Bronchial epithelial cell (primary cell): ENCODE data around the gene USH2A. TPM values are rescaled to one million over a fixed set of nuclear protein-coding genes. Genes with fewer than 3 reads are reported as not detected.

Source experiments
- DNase-seq: peaks from one replicate; pipeline ENCODE4 v3.0.0-alpha.2; 2010; ENCODE audit warnings: low read depth
- FAIRE-seq: peaks from 2 replicates; lab custom pipeline; 2011; peaks lifted over from hg19 to GRCh38; lab: Jason Lieb, UNC
- H3K27me3 ChIP-seq: 2 replicates; pipeline ENCODE4 v1.5.1; 2011; ENCODE audit warnings: low read length; ENCODE audit not compliant: control insufficient read depth, insufficient read depth
- H3K36me3 ChIP-seq: 2 replicates; pipeline ENCODE4 v1.5.1; 2011; ENCODE audit warnings: low read length; ENCODE audit not compliant: control insufficient read depth, insufficient read depth
- H3K4me3 ChIP-seq: 2 replicates; pipeline ENCODE4 v1.5.1; 2011; ENCODE audit warnings: mild to moderate bottlenecking, low read depth, low read length, control low read depth
- total RNA-seq: library from RNA; depleted of rRNA; stranded (reverse); fragments of >200 nt; gene quantifications from 2 replicates; pipeline ENCODE4 v1.2.1, GENCODE V29; 2014
- TF ChIP-seq, protein P1 (sequence below): IDR thresholded peaks from 2 replicates; pipeline ENCODE4 v1.5.1; 2011; ENCODE audit warnings: mild to moderate bottlenecking, moderate library complexity, low read length, control low read depth, inconsistent platforms; ENCODE audit not compliant: insufficient read depth, severe bottlenecking

The USH2A gene
- total RNA-seq, 1 donor from 2014 or later, result not detected

DNA sequence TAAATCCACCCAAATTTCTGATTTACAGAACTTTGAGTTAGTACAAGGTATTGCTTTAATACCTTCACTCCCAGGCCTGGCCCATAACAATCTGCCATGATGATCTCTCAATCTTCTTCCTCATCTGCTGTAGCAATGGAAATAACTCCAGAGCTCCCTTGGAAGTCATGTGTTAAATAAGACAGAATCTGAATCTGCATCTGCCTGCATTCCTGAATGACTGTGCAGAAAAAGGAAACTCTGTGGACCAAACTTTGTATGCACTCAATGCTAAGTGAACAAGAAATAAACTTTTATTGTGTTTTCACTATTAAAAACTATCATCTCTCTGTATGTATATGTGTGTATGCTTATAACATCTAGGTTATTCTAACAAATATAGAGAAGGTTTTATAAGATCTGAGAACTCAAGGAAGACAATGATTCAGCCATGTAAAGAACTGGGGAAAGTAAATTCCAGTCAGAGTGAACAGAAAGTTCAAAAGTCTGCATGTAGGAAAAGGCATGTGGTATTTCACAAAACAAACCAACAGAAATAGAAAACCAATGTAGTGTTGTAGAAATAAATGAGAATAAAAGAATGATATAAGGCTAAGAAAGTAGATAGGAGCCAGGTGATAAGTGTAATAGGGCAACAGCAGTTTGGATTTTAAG, 390.2 kb downstream of the USH2A start:
- TF ChIP-seq, protein P1, sequence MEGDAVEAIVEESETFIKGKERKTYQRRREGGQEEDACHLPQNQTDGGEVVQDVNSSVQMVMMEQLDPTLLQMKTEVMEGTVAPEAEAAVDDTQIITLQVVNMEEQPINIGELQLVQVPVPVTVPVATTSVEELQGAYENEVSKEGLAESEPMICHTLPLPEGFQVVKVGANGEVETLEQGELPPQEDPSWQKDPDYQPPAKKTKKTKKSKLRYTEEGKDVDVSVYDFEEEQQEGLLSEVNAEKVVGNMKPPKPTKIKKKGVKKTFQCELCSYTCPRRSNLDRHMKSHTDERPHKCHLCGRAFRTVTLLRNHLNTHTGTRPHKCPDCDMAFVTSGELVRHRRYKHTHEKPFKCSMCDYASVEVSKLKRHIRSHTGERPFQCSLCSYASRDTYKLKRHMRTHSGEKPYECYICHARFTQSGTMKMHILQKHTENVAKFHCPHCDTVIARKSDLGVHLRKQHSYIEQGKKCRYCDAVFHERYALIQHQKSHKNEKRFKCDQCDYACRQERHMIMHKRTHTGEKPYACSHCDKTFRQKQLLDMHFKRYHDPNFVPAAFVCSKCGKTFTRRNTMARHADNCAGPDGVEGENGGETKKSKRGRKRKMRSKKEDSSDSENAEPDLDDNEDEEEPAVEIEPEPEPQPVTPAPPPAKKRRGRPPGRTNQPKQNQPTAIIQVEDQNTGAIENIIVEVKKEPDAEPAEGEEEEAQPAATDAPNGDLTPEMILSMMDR, result no peak

DNA sequence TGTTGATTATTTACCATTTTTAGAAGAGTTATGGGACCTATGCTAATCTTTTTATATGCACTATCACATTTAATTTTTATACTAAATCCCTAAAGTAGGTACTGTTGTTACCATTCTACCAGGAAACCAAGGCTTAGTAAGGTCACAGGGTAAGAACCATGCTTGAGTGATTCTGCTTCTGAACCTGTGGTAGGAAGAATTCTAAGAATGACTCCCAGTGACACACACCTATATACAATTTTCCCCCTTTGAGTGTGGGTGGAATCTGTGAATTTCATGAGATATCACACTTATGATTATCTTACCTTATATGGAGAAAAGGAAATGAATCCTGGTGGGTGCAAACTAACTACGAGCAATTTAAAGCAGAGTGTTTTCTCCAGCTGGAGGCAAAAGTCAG, 391.0 kb downstream of the USH2A start:
- no peaks in the 10 kb centered on the region for H3K27me3 ChIP-seq
- TF ChIP-seq, protein P1, result no peak
- H3K4me3 ChIP-seq, result no peak overlapping the region
- H3K36me3 ChIP-seq, result no peaks in the 10 kb centered on the region
- DNase-seq (no peak), FAIRE-seq (no peak)

More for the DNA sequence above, 390.2 kb downstream of the USH2A start:
- FAIRE-seq, result no peak
- no peak for DNase-seq
- Histone ChIP-seq H3K27me3 (no peaks in the 10 kb centered on the region), H3K36me3 (no peaks in the 10 kb centered on the region), H3K4me3 (no peak overlapping the region)

DNA sequence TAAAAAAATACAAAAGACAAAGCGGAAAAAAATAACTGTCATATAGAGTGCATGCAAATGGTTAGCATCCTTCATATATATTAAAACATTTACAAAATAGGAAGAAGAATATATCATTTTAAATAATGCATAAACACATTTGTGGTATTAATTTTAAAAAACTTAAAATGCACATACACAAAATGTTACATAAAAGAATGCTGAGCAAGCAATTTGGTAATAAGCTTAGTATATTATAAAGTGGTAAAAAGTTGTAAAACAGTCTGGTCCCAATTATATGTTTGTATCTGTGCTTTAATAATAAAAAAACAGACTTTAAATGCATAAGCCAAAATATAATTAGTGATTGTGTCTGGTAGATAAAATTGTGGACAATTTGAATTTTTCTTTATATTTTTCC, 394.6 kb downstream of the USH2A start:
- TF ChIP-seq, protein P1, result no peak
- H3K27me3 ChIP-seq, result no peaks in the 10 kb centered on the region
- DNase-seq (no peak), FAIRE-seq (no peak)
- H3K4me3 ChIP-seq, result no peak overlapping the region
- no peaks in the 10 kb centered on the region for H3K36me3 ChIP-seq

DNA sequence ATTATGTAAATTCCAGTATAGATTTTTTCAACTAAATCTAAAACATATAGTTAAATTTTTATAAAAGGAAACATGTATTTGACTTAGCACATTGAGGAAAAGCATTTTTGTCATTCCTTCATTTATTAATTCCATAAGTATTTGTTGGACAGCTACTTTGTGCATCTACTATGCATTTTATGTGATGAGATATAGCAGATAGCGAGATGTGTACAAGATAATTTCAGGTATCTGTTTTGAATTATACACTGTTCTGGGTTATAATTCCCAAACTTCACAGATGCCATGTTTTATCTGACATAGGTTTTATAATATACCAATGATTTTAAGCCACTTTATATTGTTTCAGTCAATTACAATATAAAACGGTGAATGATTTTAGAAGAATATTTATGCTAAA, 398.7 kb downstream of the USH2A start:
- no peak for FAIRE-seq
- DNase-seq, result no peak
- TF ChIP-seq, protein P1, result no peak
- Histone ChIP-seq H3K36me3 (no peaks in the 10 kb centered on the region), H3K27me3 (no peaks in the 10 kb centered on the region), H3K4me3 (no peak overlapping the region)

DNA sequence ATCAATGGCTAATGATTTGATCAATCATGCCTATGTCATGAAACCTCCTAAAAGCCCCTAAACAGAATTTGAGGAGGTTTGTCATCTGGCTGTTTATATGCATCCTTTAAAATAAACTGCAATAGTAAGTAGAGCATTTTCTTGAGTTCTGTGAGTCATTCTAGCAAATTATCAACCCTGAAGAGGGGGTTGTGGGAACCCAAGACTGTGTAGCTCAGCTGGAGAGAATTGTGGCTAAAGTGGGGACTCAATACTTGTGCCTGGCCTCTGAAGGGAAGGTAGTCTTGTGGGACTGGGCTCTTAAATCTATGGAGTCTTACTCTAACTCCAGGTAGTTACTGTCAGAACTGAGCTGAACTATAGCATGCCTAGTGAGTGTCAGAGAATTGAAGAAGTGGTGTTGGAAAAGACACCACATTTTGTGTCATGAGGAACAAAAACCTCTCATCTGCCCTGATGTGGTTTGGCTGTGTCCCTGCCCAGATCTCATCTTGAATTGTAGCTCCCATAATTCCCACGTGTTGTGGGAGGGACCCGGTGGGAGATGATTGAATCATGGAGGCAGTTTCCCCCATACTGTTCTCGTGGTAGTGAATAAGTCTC, 402.4 kb downstream of the USH2A start:
- TF ChIP-seq, protein P1, result no peak
- H3K27me3 ChIP-seq, result no peaks in the 10 kb centered on the region
- no peaks in the 10 kb centered on the region for H3K36me3 ChIP-seq
- FAIRE-seq (no peak), DNase-seq (no peak)
- H3K4me3 ChIP-seq, result no peak overlapping the region
